ENCODE data around the gene PCDHB16.
"Not testable (repeated sequence)": the region's sequence is repeated elsewhere in the genome, so short reads cannot be mapped to it uniquely, and the experiment has no call there.

Gene PCDHB16

GRCh38 chr5:141182248-141182647, at the start of gene PCDHB16:
PCDHB16 (plus strand) TSS chr5:141182387; CDS start chr5:141182560, 173 bp downstream.
- Mint-ChIP-seq H3K4me3 (no peak within 1 kb of the TSS), H3K9me3 (peaks cover 18 to 24% of the 10 kb centered on the region in 2 donors), H3K27me3 (peaks cover 42% of the 10 kb centered on the region), H3K27ac (no peak within 1 kb of the TSS), H3K4me1 (no peaks in the 10 kb centered on the region)
- DNase-seq (no peak), ATAC-seq (no peak)

GRCh38 chr5:141135030-141135717, 47.0 kb upstream of the PCDHB16 start, which contains the start of gene PCDHB5:
PCDHB5 (plus strand) TSS chr5:141135206; CDS start chr5:141135435, 229 bp downstream.
- peaks cover 29 to 32% of the 10 kb centered on the region in 2 donors for H3K9me3 Mint-ChIP-seq
- H3K27ac Mint-ChIP-seq = no peak within 1 kb of the TSS
- no peak for DNase-seq
- peaks cover 32% of the 10 kb centered on the region for H3K27me3 Mint-ChIP-seq
- ATAC-seq = no peak
- peaks cover 7% of the 10 kb centered on the region for H3K4me1 Mint-ChIP-seq
- H3K4me3 Mint-ChIP-seq = peak within 1 kb of the TSS; percentile 11 to 46

- H3K4me3 Mint-ChIP-seq = no peak overlapping the region
- H3K27ac Mint-ChIP-seq = no peak overlapping the region
- peaks cover 25 to 32% of the 10 kb centered on the region in 2 donors for H3K9me3 Mint-ChIP-seq
- no peak for DNase-seq
- peaks cover 7% of the 10 kb centered on the region for H3K4me1 Mint-ChIP-seq
- peaks cover 32% of the 10 kb centered on the region for H3K27me3 Mint-ChIP-seq
- ATAC-seq = no peak
These were observed 46.4 kb upstream of the PCDHB16 start for GRCh38 chr5:141135718-141136266.

GRCh38 chr5:141137346-141137745, 44.8 kb upstream of the PCDHB16 start:
- DNase-seq, H3K27ac Mint-ChIP-seq, ATAC-seq, H3K4me3 Mint-ChIP-seq, H3K4me1 Mint-ChIP-seq: not testable (repeated sequence)
- H3K27me3 Mint-ChIP-seq = peaks cover 32% of the 10 kb centered on the region
- H3K9me3 Mint-ChIP-seq = peaks cover 32 to 33% of the 10 kb centered on the region in 2 donors

GRCh38 chr5:141149812-141150211, 32.4 kb upstream of the PCDHB16 start, which contains the start of gene PCDHB6:
PCDHB6 (plus strand) TSS chr5:141150057; CDS start chr5:141150258, 201 bp downstream.
- H3K4me3 Mint-ChIP-seq = no peak within 1 kb of the TSS
- H3K27ac Mint-ChIP-seq = no peak within 1 kb of the TSS
- peaks cover 0 to 17% of the 10 kb centered on the region in 2 donors for H3K9me3 Mint-ChIP-seq
- ATAC-seq = no peak
- no peaks in the 10 kb centered on the region for H3K4me1 Mint-ChIP-seq
- H3K27me3 Mint-ChIP-seq = peaks cover 41% of the 10 kb centered on the region
- DNase-seq = no peak

- peaks cover 43% of the 10 kb centered on the region for H3K27me3 Mint-ChIP-seq
- H3K27ac Mint-ChIP-seq = no peak overlapping the region
- no peak for DNase-seq
- no peak for ATAC-seq
- no peak overlapping the region for H3K4me3 Mint-ChIP-seq
- peaks cover 0 to 17% of the 10 kb centered on the region in 2 donors for H3K9me3 Mint-ChIP-seq
- H3K4me1 Mint-ChIP-seq = no peaks in the 10 kb centered on the region
These were observed 31.8 kb upstream of the PCDHB16 start for GRCh38 chr5:141150224-141150992.

- peaks cover 0 to 21% of the 10 kb centered on the region in 2 donors for H3K9me3 Mint-ChIP-seq
- ATAC-seq (no peak), DNase-seq (no peak)
- no peaks in the 10 kb centered on the region for H3K4me1 Mint-ChIP-seq
- peaks cover 46% of the 10 kb centered on the region for H3K27me3 Mint-ChIP-seq
- H3K27ac Mint-ChIP-seq = no peak overlapping the region
- no peak overlapping the region for H3K4me3 Mint-ChIP-seq
These were observed 31.2 kb upstream of the PCDHB16 start for GRCh38 chr5:141150993-141151325.

- not testable (repeated sequence) for H3K4me1 Mint-ChIP-seq, DNase-seq, ATAC-seq, H3K4me3 Mint-ChIP-seq, H3K27ac Mint-ChIP-seq
- Mint-ChIP-seq H3K27me3 (peaks cover 48% of the 10 kb centered on the region), H3K9me3 (peaks cover 0 to 28% of the 10 kb centered on the region in 2 donors)
These were observed 30.6 kb upstream of the PCDHB16 start for GRCh38 chr5:141151632-141152031.

- peaks cover 53% of the 10 kb centered on the region for H3K27me3 Mint-ChIP-seq
- H3K4me3 Mint-ChIP-seq, H3K4me1 Mint-ChIP-seq, H3K27ac Mint-ChIP-seq, ATAC-seq, DNase-seq: not testable (repeated sequence)
- peaks cover 0 to 32% of the 10 kb centered on the region in 2 donors for H3K9me3 Mint-ChIP-seq
These were observed 30.1 kb upstream of the PCDHB16 start for GRCh38 chr5:141152096-141152495.

GRCh38 chr5:141155540-141156374, 26.4 kb upstream of the PCDHB16 start:
- Mint-ChIP-seq H3K4me3 (no peak overlapping the region), H3K9me3 (peaks cover 3 to 35% of the 10 kb centered on the region in 2 donors)

GRCh38 chr5:141157356-141157755, 24.8 kb upstream of the PCDHB16 start:
- ATAC-seq = not testable (repeated sequence)
- H3K9me3 Mint-ChIP-seq = peaks cover 3 to 26% of the 10 kb centered on the region in 2 donors

More at GRCh38 chr5:141155540-141156374, 26.4 kb upstream of the PCDHB16 start:
- H3K4me1 Mint-ChIP-seq = no peaks in the 10 kb centered on the region
- DNase-seq (no peak), ATAC-seq (no peak)
- H3K27me3 Mint-ChIP-seq = peaks cover 49% of the 10 kb centered on the region
- no peak overlapping the region for H3K27ac Mint-ChIP-seq

GRCh38 chr5:141157901-141158300, 24.3 kb upstream of the PCDHB16 start:
- H3K4me1 Mint-ChIP-seq, DNase-seq, ATAC-seq, H3K4me3 Mint-ChIP-seq: not testable (repeated sequence)
- Mint-ChIP-seq H3K9me3 (peaks cover 3 to 26% of the 10 kb centered on the region in 2 donors), H3K27ac (peak overlapping the region in 1 of 2 donors; percentile 74), H3K27me3 (peaks cover 32% of the 10 kb centered on the region)

More at GRCh38 chr5:141157356-141157755, 24.8 kb upstream of the PCDHB16 start:
- not testable (repeated sequence) for H3K27ac Mint-ChIP-seq, H3K4me3 Mint-ChIP-seq, DNase-seq, H3K4me1 Mint-ChIP-seq
- H3K27me3 Mint-ChIP-seq = peaks cover 34% of the 10 kb centered on the region

- peaks cover 36% of the 10 kb centered on the region for H3K27me3 Mint-ChIP-seq
- DNase-seq (no peak), ATAC-seq (no peak)
- H3K4me1 Mint-ChIP-seq = no peaks in the 10 kb centered on the region
- peak within 1 kb of the TSS in 1 of 2 donors; percentile 55 for H3K27ac Mint-ChIP-seq
- H3K4me3 Mint-ChIP-seq = no peak within 1 kb of the TSS
- H3K9me3 Mint-ChIP-seq = peaks cover 9 to 14% of the 10 kb centered on the region in 2 donors
These were observed 9.6 kb upstream of the PCDHB16 start, which contains the start of gene PCDHB7 for GRCh38 chr5:141172381-141173204. PCDHB7 (plus strand) TSS chr5:141172644; CDS start chr5:141172836, 192 bp downstream.

Data from stimulated activated naive CD8-positive, alpha-beta T cell treated with anti-CD3 and anti-CD28 coated beads, Interleukin-15, amount 100 ng/mL, for 72 hours (primary cell).